ENCODE measurements around the gene EML4.
A peak's percentile ranks its signal among the peaks of the same experiment; 100 is the strongest.

The EML4 gene

GRCh38 chr2:42138163-42139015 is 30.8 kb upstream of the EML4 start:
- DNase-seq (ENCODE audit: low read depth), result peak; percentile 96
- TF ChIP-seq, protein P1, sequence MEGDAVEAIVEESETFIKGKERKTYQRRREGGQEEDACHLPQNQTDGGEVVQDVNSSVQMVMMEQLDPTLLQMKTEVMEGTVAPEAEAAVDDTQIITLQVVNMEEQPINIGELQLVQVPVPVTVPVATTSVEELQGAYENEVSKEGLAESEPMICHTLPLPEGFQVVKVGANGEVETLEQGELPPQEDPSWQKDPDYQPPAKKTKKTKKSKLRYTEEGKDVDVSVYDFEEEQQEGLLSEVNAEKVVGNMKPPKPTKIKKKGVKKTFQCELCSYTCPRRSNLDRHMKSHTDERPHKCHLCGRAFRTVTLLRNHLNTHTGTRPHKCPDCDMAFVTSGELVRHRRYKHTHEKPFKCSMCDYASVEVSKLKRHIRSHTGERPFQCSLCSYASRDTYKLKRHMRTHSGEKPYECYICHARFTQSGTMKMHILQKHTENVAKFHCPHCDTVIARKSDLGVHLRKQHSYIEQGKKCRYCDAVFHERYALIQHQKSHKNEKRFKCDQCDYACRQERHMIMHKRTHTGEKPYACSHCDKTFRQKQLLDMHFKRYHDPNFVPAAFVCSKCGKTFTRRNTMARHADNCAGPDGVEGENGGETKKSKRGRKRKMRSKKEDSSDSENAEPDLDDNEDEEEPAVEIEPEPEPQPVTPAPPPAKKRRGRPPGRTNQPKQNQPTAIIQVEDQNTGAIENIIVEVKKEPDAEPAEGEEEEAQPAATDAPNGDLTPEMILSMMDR (conservative IDR thresholded peaks at IDR 0.05; ENCODE audit: control insufficient read depth, insufficient read depth, low read depth, low read length), result no peak
- no peak overlapping the region for H3K4me3 ChIP-seq (ENCODE audit: control insufficient read depth, low read depth, low read length)

GRCh38 chr2:42139101-42139500 is 30.1 kb upstream of the EML4 start:
- TF ChIP-seq, protein P1 (conservative IDR thresholded peaks at IDR 0.05; ENCODE audit: control insufficient read depth, insufficient read depth, low read depth, low read length), result no peak
- no peak overlapping the region for H3K4me3 ChIP-seq (ENCODE audit: control insufficient read depth, low read depth, low read length)
- DNase-seq (ENCODE audit: low read depth), result no peak

- H3K4me3 ChIP-seq (ENCODE audit: control insufficient read depth, low read depth, low read length), result no peak overlapping the region
- no peak for DNase-seq (ENCODE audit: low read depth)
- TF ChIP-seq, protein P1 (conservative IDR thresholded peaks at IDR 0.05; ENCODE audit: control insufficient read depth, insufficient read depth, low read depth, low read length), result no peak
These were observed 28.7 kb upstream of the EML4 start for GRCh38 chr2:42140496-42140895.

DNA sequence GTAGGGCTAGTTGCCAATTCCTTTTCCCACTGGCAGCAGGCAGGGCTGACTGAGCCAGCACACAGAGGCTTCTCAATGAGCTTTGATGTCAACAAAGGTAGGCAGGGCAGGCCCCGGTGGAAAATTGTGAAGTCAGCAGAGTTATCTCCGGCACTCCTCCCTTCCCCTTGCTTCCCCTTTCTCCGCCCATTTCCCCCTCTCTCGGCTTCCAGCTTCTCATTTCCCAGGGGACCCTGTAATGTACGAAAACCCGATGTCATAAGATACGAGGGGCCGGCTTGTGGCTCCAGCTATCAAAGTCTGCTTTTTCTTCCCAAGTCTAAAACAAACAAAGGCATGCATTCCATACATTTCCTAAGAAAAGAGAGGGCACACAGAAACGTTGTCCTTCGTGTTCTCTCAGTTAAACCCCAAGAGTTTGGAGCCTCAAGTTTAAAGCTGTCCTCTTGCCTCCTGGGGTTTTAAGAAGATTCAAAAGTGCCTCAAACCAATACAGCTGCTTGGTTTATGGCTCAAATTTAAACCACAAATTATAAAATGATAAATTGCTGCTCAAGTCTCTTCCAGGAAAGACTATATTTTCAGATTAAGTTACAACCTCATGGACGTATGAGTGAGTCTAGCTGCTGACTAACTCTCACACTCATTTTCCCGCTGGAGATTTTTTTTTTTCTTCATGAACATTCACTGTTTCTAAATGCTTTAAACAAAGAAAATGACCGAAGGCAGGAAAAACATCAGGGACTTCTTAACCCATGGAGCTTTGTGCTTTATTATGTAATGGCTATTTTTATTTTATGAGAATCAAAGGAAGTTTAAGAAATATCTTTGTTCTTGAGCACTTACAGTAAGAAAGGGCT is 27.2 kb upstream of the EML4 start:
- DNase-seq (ENCODE audit: low read depth), result peak; percentile 91
- TF ChIP-seq, protein P1 (conservative IDR thresholded peaks at IDR 0.05; ENCODE audit: control insufficient read depth, insufficient read depth, low read depth, low read length), result no peak
- H3K4me3 ChIP-seq (ENCODE audit: control insufficient read depth, low read depth, low read length), result peak overlapping the region; percentile 32

DNA sequence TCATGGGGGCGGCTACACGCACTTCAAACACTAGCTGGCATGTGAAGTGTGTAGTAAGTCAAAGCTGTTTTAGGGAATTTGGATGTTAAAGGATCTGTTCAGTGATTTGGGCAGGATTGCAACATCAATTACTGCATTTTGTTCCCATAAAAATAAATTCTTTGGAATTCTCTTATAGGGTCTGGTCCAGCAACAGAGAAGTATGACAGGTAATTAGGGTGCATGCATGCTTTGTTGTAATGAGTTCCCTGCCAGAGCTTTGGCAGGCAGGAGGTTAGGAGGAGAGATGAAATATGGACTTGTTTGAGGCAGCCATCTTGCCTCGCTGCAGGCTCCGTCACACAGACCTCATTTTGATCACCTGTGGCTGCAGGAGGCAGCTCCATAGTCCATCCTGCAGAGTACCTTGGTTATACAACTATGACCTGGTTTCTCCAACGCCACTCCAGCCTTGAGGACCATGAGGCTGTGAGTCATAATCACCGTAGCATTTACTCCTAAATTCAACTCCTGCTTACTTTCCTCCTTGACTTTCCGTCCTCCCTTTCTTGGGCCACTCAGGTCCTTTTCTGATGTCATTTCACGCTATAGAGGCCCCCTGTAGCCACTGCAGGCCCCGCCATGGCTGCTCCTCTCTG is 26.5 kb upstream of the EML4 start:
- DNase-seq (ENCODE audit: low read depth), result peak; percentile 57
- no peak overlapping the region for H3K4me3 ChIP-seq (ENCODE audit: control insufficient read depth, low read depth, low read length)
- TF ChIP-seq, protein P1 (conservative IDR thresholded peaks at IDR 0.05; ENCODE audit: control insufficient read depth, insufficient read depth, low read depth, low read length), result no peak

GRCh38 chr2:42147641-42148274 is 21.4 kb upstream of the EML4 start:
- TF ChIP-seq, protein P1 (conservative IDR thresholded peaks at IDR 0.05; ENCODE audit: control insufficient read depth, insufficient read depth, low read depth, low read length), result no peak
- H3K4me3 ChIP-seq (ENCODE audit: control insufficient read depth, low read depth, low read length), result no peak overlapping the region
- peak; percentile 31 for DNase-seq (ENCODE audit: low read depth)

All from fibroblast of mammary gland (primary cell).